ENCODE measurements around the gene CHN2.

GRCh38 chr7:29167721-29168120 is 26.9 kb upstream of the CHN2 start:
- TF ChIP-seq POLR2AphosphoS5 (IDR thresholded peaks at IDR 0.05; ENCODE audit: low read depth, low read length) (no peak), SIN3A (IDR thresholded peaks at IDR 0.05; ENCODE audit: borderline replicate concordance, insufficient read depth, low read length) (no peak), REST (IDR thresholded peaks at IDR 0.05; ENCODE audit: insufficient read depth in 1 of 2, low read depth in 2 of 2, low read length in 2 of 2) (no peak), TAF1 (IDR thresholded peaks at IDR 0.05; ENCODE audit: borderline replicate concordance, insufficient read depth, low read length) (no peak), FOXP2 (optimal IDR thresholded peaks at IDR 0.05; ENCODE audit: borderline replicate concordance, extremely low read depth, extremely low read length, insufficient read depth) (no peak)

Measured in PFSK-1 (cell line).